Vagina (tissue), 2 donors: Measurements from ENCODE around the gene CTXND2. TPM values are rescaled to one million over a fixed set of nuclear protein-coding genes. Genes with fewer than 3 reads are reported as not detected.

Source experiments
- DNase-seq, 2 donors: peaks; one replicate each; pipeline ENCODE4 v3.0.0-alpha.2; 2017; ENCODE audit errors: extremely low spot score in 2 of 2
- H3K27ac ChIP-seq: fragments of 200-600 bp; sonication (generic); one replicate; pipeline ENCODE4 v1.5.1; 2019
- H3K27me3 ChIP-seq: fragments of 200-600 bp; sonication (generic); one replicate; pipeline ENCODE4 v1.5.1; 2019
- H3K36me3 ChIP-seq, 2 donors: fragments of 200-600 bp; sonication (generic); one replicate each; pipeline ENCODE4 v1.5.1; 2017 to 2019
- H3K4me1 ChIP-seq: fragments of 200-600 bp; sonication (generic); one replicate; pipeline ENCODE4 v1.5.1; 2019
- H3K4me3 ChIP-seq, 2 donors: fragments of 200-600 bp; sonication (generic); 1 replicate in 1 of 2; 2 replicates in 1 of 2; pipeline ENCODE4 v1.5.1; 2016 to 2019
- H3K9me3 ChIP-seq: fragments of 200-600 bp; sonication (generic); one replicate; pipeline ENCODE4 v1.5.1; 2019
- POLR2A ChIP-seq, 2 donors: fragments of 450-650 bp; IDR thresholded peaks; one replicate each; pipeline ENCODE4 v1.6.1; 2017; ENCODE audit warnings: antibody characterized with exemption in 2 of 2, mild to moderate bottlenecking in 2 of 2, moderate library complexity in 2 of 2
- POLR2AphosphoS5 ChIP-seq, 2 donors: sonication (generic); formaldehyde crosslinking; IDR thresholded peaks; one replicate each; pipeline ENCODE4 v1.9.0; 2017; ENCODE audit warnings: antibody characterized with exemption in 2 of 2, mild to moderate bottlenecking in 2 of 2, low read depth in 1 of 2; ENCODE audit not compliant: insufficient read depth in 1 of 2
- intact Hi-C: fragments of 100-400 bp; cut with DNase I; formaldehyde crosslinking; loops from one replicate; pipeline ENCODE4 v1.15.1; 2023
- total RNA-seq: library from RNA; depleted of rRNA; stranded (reverse); fragments of >200 nt; gene quantifications from one replicate; pipeline ENCODE4 v1.2.3, GENCODE V29; 2016
- TF ChIP-seq, protein P1 (sequence below), 3 experiments: fragments of 450-650 bp in 2 of 3; fragments of 200-600 bp in 1 of 3; sonication (generic) in 1 of 3; IDR thresholded peaks; one replicate each; pipeline ENCODE4 v1.5.1; 2017 to 2019; ENCODE audit warnings: antibody characterized with exemption in 3 of 3, mild to moderate bottlenecking in 2 of 3, moderate library complexity in 2 of 3

The CTXND2 gene
- total RNA-seq, 1 donor from 2014 or later: not detected

- H3K27me3 ChIP-seq: no peaks in the 10 kb centered on the region
- H3K9me3 ChIP-seq: no peaks in the 10 kb centered on the region
- TF ChIP-seq POLR2AphosphoS5 (IDR thresholded peaks at IDR 0.05; ENCODE audit: insufficient read depth in 1 of 2, low read depth in 1 of 2) (no peak), POLR2A (IDR thresholded peaks at IDR 0.05) (no peak)
- TF ChIP-seq, protein P1, sequence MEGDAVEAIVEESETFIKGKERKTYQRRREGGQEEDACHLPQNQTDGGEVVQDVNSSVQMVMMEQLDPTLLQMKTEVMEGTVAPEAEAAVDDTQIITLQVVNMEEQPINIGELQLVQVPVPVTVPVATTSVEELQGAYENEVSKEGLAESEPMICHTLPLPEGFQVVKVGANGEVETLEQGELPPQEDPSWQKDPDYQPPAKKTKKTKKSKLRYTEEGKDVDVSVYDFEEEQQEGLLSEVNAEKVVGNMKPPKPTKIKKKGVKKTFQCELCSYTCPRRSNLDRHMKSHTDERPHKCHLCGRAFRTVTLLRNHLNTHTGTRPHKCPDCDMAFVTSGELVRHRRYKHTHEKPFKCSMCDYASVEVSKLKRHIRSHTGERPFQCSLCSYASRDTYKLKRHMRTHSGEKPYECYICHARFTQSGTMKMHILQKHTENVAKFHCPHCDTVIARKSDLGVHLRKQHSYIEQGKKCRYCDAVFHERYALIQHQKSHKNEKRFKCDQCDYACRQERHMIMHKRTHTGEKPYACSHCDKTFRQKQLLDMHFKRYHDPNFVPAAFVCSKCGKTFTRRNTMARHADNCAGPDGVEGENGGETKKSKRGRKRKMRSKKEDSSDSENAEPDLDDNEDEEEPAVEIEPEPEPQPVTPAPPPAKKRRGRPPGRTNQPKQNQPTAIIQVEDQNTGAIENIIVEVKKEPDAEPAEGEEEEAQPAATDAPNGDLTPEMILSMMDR (IDR thresholded peaks at IDR 0.05): no peak
Measured at GRCh38 chr1:150905301-150905700, 18.4 kb downstream of the CTXND2 start.

GRCh38 chr1:150906329-150906728 is 19.4 kb downstream of the CTXND2 start:
- no peak for TF ChIP-seq POLR2A (IDR thresholded peaks at IDR 0.05)
- TF ChIP-seq, protein P1 (IDR thresholded peaks at IDR 0.05): no peak
- no peak for TF ChIP-seq POLR2AphosphoS5 (IDR thresholded peaks at IDR 0.05; ENCODE audit: insufficient read depth in 1 of 2, low read depth in 1 of 2)
- no peak overlapping the region for H3K27ac ChIP-seq
- H3K9me3 ChIP-seq: no peaks in the 10 kb centered on the region
- no peak overlapping the region for H3K4me3 ChIP-seq
- no peak for DNase-seq
- no peaks in the 10 kb centered on the region for H3K4me1 ChIP-seq
- H3K36me3 ChIP-seq: no peaks in the 10 kb centered on the region
- H3K27me3 ChIP-seq: no peaks in the 10 kb centered on the region
- intact Hi-C loops: no loop called here

More at GRCh38 chr1:150905301-150905700, 18.4 kb downstream of the CTXND2 start:
- H3K27ac ChIP-seq: no peak overlapping the region
- intact Hi-C loops: no loop called here
- DNase-seq: no peak
- H3K4me3 ChIP-seq: no peak overlapping the region
- H3K36me3 ChIP-seq: no peaks in the 10 kb centered on the region
- H3K4me1 ChIP-seq: no peaks in the 10 kb centered on the region

- Histone ChIP-seq H3K27ac (no peak overlapping the region), H3K36me3 (no peaks in the 10 kb centered on the region), H3K4me3 (no peak overlapping the region), H3K9me3 (no peaks in the 10 kb centered on the region), H3K4me1 (no peaks in the 10 kb centered on the region), H3K27me3 (no peaks in the 10 kb centered on the region)
- no peak for TF ChIP-seq POLR2A (IDR thresholded peaks at IDR 0.05)
- TF ChIP-seq, protein P1 (IDR thresholded peaks at IDR 0.05): no peak
- no peak for TF ChIP-seq POLR2AphosphoS5 (IDR thresholded peaks at IDR 0.05; ENCODE audit: insufficient read depth in 1 of 2, low read depth in 1 of 2)
- intact Hi-C loops: no loop called here
- no peak for DNase-seq
Measured at GRCh38 chr1:150906813-150907212, 19.9 kb downstream of the CTXND2 start.

GRCh38 chr1:150909585-150910180 is 22.7 kb downstream of the CTXND2 start:
- Histone ChIP-seq H3K27ac (no peak overlapping the region), H3K4me1 (no peaks in the 10 kb centered on the region), H3K9me3 (no peaks in the 10 kb centered on the region), H3K4me3 (no peak overlapping the region), H3K36me3 (no peaks in the 10 kb centered on the region), H3K27me3 (no peaks in the 10 kb centered on the region)
- intact Hi-C loops: no loop called here
- TF ChIP-seq POLR2A (IDR thresholded peaks at IDR 0.05): no peak
- no peak for DNase-seq

DNA sequence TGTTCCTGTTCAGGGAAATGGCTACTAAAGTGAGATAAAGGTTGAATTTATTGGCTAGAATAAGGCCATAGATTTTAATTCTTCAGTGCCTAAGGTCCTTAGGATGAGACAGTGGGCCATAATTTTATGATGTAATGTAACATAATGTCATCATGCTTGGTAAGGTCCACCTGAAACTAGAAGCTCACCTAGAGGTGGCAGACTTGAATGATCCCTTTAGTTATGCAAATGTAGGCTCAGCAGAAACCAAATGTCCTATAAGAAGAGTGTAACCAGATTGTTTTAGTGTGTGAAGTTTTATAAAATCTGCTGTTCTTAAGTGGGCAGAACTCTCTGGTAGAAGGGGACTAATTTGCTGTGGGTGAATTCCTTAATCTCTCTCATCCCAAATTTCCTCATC is 25.7 kb downstream of the CTXND2 start:
- Histone ChIP-seq H3K27ac (no peak overlapping the region), H3K4me1 (no peaks in the 10 kb centered on the region), H3K9me3 (no peaks in the 10 kb centered on the region), H3K36me3 (no peaks in the 10 kb centered on the region), H3K4me3 (no peak overlapping the region), H3K27me3 (no peaks in the 10 kb centered on the region)
- DNase-seq: no peak
- intact Hi-C loops: no loop called here
- TF ChIP-seq, protein P1 (IDR thresholded peaks at IDR 0.05): no peak
- no peak for TF ChIP-seq POLR2A (IDR thresholded peaks at IDR 0.05)
- no peak for TF ChIP-seq POLR2AphosphoS5 (IDR thresholded peaks at IDR 0.05; ENCODE audit: insufficient read depth in 1 of 2, low read depth in 1 of 2)
